ENCODE measurements around the gene WNT3. TPM values are rescaled to one million over a fixed set of nuclear protein-coding genes. Genes with fewer than 3 reads are reported as not detected.
A peak's percentile ranks its signal among the peaks of the same experiment; 100 is the strongest.
"Not testable (repeated sequence)": the region's sequence is repeated elsewhere in the genome, so short reads cannot be mapped to it uniquely, and the experiment has no call there.

Gene WNT3
- total RNA-seq, 6 experiments from 2014 or later = 2.1 to 3.5 (median 3.2) TPM

DNA sequence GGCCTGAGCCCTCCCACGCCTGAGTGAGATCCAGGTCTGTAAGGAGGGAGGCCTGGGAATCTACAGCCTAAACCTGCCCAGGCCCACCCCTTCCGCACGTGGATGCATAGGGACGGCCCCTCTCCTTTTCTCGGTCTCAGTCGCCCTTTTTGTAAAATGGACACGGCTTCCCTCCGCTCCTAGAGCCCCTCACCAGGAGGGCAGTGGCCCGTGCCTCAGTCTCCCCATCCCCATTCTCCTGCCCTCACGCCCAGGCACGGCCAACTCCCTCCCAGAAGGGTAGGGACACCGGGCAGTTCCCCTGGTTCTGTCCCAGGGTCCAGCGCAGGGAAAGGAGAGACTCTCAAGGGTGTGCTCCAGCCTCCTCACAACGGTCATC is 48.1 kb downstream of the WNT3 start:
- H3K27me3 Mint-ChIP-seq (ENCODE audit: insufficient read depth) = no peaks in the 10 kb centered on the region
- TF ChIP-seq, protein P1, sequence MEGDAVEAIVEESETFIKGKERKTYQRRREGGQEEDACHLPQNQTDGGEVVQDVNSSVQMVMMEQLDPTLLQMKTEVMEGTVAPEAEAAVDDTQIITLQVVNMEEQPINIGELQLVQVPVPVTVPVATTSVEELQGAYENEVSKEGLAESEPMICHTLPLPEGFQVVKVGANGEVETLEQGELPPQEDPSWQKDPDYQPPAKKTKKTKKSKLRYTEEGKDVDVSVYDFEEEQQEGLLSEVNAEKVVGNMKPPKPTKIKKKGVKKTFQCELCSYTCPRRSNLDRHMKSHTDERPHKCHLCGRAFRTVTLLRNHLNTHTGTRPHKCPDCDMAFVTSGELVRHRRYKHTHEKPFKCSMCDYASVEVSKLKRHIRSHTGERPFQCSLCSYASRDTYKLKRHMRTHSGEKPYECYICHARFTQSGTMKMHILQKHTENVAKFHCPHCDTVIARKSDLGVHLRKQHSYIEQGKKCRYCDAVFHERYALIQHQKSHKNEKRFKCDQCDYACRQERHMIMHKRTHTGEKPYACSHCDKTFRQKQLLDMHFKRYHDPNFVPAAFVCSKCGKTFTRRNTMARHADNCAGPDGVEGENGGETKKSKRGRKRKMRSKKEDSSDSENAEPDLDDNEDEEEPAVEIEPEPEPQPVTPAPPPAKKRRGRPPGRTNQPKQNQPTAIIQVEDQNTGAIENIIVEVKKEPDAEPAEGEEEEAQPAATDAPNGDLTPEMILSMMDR (IDR thresholded peaks at IDR 0.05) = no peak
- H3K27ac Mint-ChIP-seq = peak overlapping the region; percentile 83
- DNase-seq = no peak
- H3K4me3 Mint-ChIP-seq = peak overlapping the region; percentile 80
- H3K9me3 Mint-ChIP-seq = no peaks in the 10 kb centered on the region
- no peaks in the 10 kb centered on the region; the same call in 1 of the 2 replicates for H3K36me3 Mint-ChIP-seq (ENCODE audit: low read depth)
- peaks cover 28% of the 10 kb centered on the region for H3K4me1 Mint-ChIP-seq (ENCODE audit: low read depth)

GRCh38 chr17:46769531-46770438 is 48.7 kb downstream of the WNT3 start:
- Mint-ChIP-seq H3K4me3 (no peak overlapping the region), H3K9me3 (no peaks in the 10 kb centered on the region), H3K27ac (no peak overlapping the region), H3K4me1 (ENCODE audit: low read depth) (peaks cover 30% of the 10 kb centered on the region), H3K36me3 (ENCODE audit: low read depth) (no peaks in the 10 kb centered on the region; the same call in 1 of the 2 replicates), H3K27me3 (ENCODE audit: insufficient read depth) (no peaks in the 10 kb centered on the region; the same call in 1 of the 2 replicates)
- no peak for DNase-seq
- TF ChIP-seq, protein P1 (IDR thresholded peaks at IDR 0.05) = no peak

GRCh38 chr17:46768896-46769295 is 49.6 kb downstream of the WNT3 start:
- not testable (repeated sequence) for H3K36me3 Mint-ChIP-seq (ENCODE audit: low read depth); H3K27ac Mint-ChIP-seq; DNase-seq; H3K27me3 Mint-ChIP-seq (ENCODE audit: insufficient read depth); H3K9me3 Mint-ChIP-seq; H3K4me3 Mint-ChIP-seq
- H3K4me1 Mint-ChIP-seq (ENCODE audit: low read depth) = peaks cover 33% of the 10 kb centered on the region

- H3K4me1 Mint-ChIP-seq (ENCODE audit: low read depth) = peaks cover 37% of the 10 kb centered on the region
- no peak overlapping the region for H3K4me3 Mint-ChIP-seq
- H3K9me3 Mint-ChIP-seq = no peaks in the 10 kb centered on the region
- H3K27me3 Mint-ChIP-seq (ENCODE audit: insufficient read depth) = no peaks in the 10 kb centered on the region; the same call in none of the 2 replicates
- H3K27ac Mint-ChIP-seq = no peak overlapping the region
- DNase-seq = no peak
- TF ChIP-seq, protein P1 (IDR thresholded peaks at IDR 0.05) = no peak
- H3K36me3 Mint-ChIP-seq (ENCODE audit: low read depth) = peaks cover 4% of the 10 kb centered on the region
Observed at GRCh38 chr17:46768540-46768870, 50.0 kb downstream of the WNT3 start.

GRCh38 chr17:46766493-46767491 is 51.7 kb downstream of the WNT3 start:
- H3K9me3 Mint-ChIP-seq = no peaks in the 10 kb centered on the region
- H3K4me3 Mint-ChIP-seq = no peak overlapping the region
- H3K27me3 Mint-ChIP-seq (ENCODE audit: insufficient read depth) = no peaks in the 10 kb centered on the region; the same call in none of the 2 replicates
- TF ChIP-seq, protein P1 (IDR thresholded peaks at IDR 0.05) = no peak
- H3K36me3 Mint-ChIP-seq (ENCODE audit: low read depth) = peaks cover 12% of the 10 kb centered on the region
- H3K4me1 Mint-ChIP-seq (ENCODE audit: low read depth) = peaks cover 48% of the 10 kb centered on the region
- no peak overlapping the region for H3K27ac Mint-ChIP-seq
- DNase-seq = no peak

Measured in HFFc6 (cell line).